H1 (cell line): ENCODE measurements around the gene EEF1A2. TPM values are rescaled to one million over a fixed set of nuclear protein-coding genes. Genes with fewer than 3 reads are reported as not detected.

Experiments
- ATF3 ChIP-seq: IDR thresholded peaks from 2 replicates; pipeline ENCODE4 v1.6.1; 2011; ENCODE audit warnings: low read depth, mild to moderate bottlenecking, low read length; ENCODE audit not compliant: insufficient read depth
- BCL11A ChIP-seq, 2 experiments: IDR thresholded peaks; one replicate each; pipeline ENCODE4 v1.6.1; 2011; ENCODE audit warnings: low read depth in 2 of 2, low read length in 2 of 2, mild to moderate bottlenecking in 2 of 2
- CHD2 ChIP-seq: IDR thresholded peaks from 2 replicates; pipeline ENCODE4 v1.6.1; 2012; ENCODE audit warnings: low read length, improper control_type of control experiment
- CTCF ChIP-seq, 3 experiments: IDR thresholded peaks; 1 replicate in 2 of 3; 2 replicates in 1 of 3; pipeline versions ENCODE4 v1.5.1 to v1.6.1; 2011; ENCODE audit warnings: low read length in 3 of 3, mild to moderate bottlenecking in 3 of 3, inconsistent platforms in 2 of 3, low read depth in 1 of 3, moderate library complexity in 1 of 3; ENCODE audit not compliant: insufficient read depth in 1 of 3; ENCODE audit errors: control extremely low read depth in 1 of 3
- E2F6 ChIP-seq: IDR thresholded peaks from 2 replicates; pipeline ENCODE4 v1.6.1; 2012; ENCODE audit warnings: inconsistent platforms
- EZH2 ChIP-seq: fragments of 200-600 bp; sonication (generic); IDR thresholded peaks from 2 replicates; pipeline ENCODE4 v1.7.1; 2012; ENCODE audit warnings: low read depth, mild to moderate bottlenecking, moderate library complexity, low read length, inconsistent platforms; ENCODE audit not compliant: severe bottlenecking
- GTF2F1 ChIP-seq: IDR thresholded peaks from 2 replicates; pipeline ENCODE4 v1.6.1; 2012; ENCODE audit warnings: low read depth, low read length, improper control_type of control experiment, borderline replicate concordance
- HDAC2 ChIP-seq, 2 experiments: fragments of 300-600 bp in 1 of 2; sonication (generic) in 1 of 2; IDR thresholded peaks; 2 replicates each; pipeline ENCODE4 v1.6.1; 2011 to 2012; ENCODE audit warnings: low read depth in 2 of 2, low read length in 2 of 2, mild to moderate bottlenecking in 2 of 2, moderate library complexity in 2 of 2, borderline replicate concordance in 1 of 2, inconsistent platforms in 1 of 2
- KDM4A ChIP-seq: IDR thresholded peaks from one replicate; pipeline ENCODE4 v1.7.1; 2012; ENCODE audit warnings: low read depth, mild to moderate bottlenecking, moderate library complexity, low read length, inconsistent platforms; ENCODE audit not compliant: severe bottlenecking
- POLR2A ChIP-seq, 2 experiments: IDR thresholded peaks; 1 replicate in 1 of 2; 2 replicates in 1 of 2; pipeline ENCODE4 v1.6.1; 2011; ENCODE audit warnings: low read depth in 2 of 2, low read length in 2 of 2, mild to moderate bottlenecking in 2 of 2; ENCODE audit errors: control extremely low read depth in 1 of 2
- POLR2AphosphoS5 ChIP-seq: IDR thresholded peaks from 2 replicates; pipeline ENCODE4 v1.6.1; 2011; ENCODE audit warnings: low read depth, low read length
- SAP30 ChIP-seq: fragments of 300-600 bp; sonication (generic); IDR thresholded peaks from 2 replicates; pipeline ENCODE4 v1.7.1; 2012; ENCODE audit warnings: low read length, moderate library complexity, mild to moderate bottlenecking, inconsistent platforms; ENCODE audit not compliant: insufficient read depth, insufficient replicate concordance
- YY1 ChIP-seq: IDR thresholded peaks from 2 replicates; pipeline ENCODE4 v1.6.1; 2011; ENCODE audit warnings: low read depth, mild to moderate bottlenecking, low read length
- ZNF274 ChIP-seq: IDR thresholded peaks from 2 replicates; pipeline ENCODE4 v1.7.0; 2012; ENCODE audit warnings: low read length, borderline replicate concordance; ENCODE audit errors: extremely low read depth
- polyA plus RNA-seq, 7 experiments: library from polyadenylated mRNA; depleted of rRNA in 3 of 7; stranded (reverse) in 5 of 7; unstranded in 2 of 7; fragments of >200 nt in 5 of 7; fragments of 200-250 nt in 2 of 7; gene quantifications; 1 replicate in 5 of 7; 2 replicates in 1 of 7; 4 replicates in 1 of 7; pipeline versions ENCODE4 v1.2.1 to v1.2.3, GENCODE V29; 2011 to 2013; ENCODE audit warnings: missing spikeins in 2 of 7, mixed read lengths in 2 of 7
- total RNA-seq: library from RNA; stranded (reverse); fragmentation: NEBNext Ultra II Directional; extraction: Animal tissue kit (Norgen Biotek cat#: 25700); gene quantifications from 2 replicates; pipeline ENCODE4 v1.2.1, GENCODE V29; 2021

Gene EEF1A2
- total and polyA plus RNA-seq, 2 of the 8 experiments (the other 6 are each of a cell fraction or from before 2014, with no cell fraction given) = 7.4 to 25.8 TPM

- TF ChIP-seq CTCF (IDR thresholded peaks at IDR 0.05; ENCODE audit: control extremely low read depth in 1 of 3, insufficient read depth in 1 of 3, low read depth in 1 of 3, low read length in 3 of 3) = no peak
- TF ChIP-seq ZNF274 = no peak
- TF ChIP-seq HDAC2 (IDR thresholded peaks at IDR 0.05; ENCODE audit: borderline replicate concordance in 1 of 2, low read depth in 2 of 2, low read length in 2 of 2) = no peak
- TF ChIP-seq SAP30 = no peak
- no peak for TF ChIP-seq CHD2
- TF ChIP-seq BCL11A (IDR thresholded peaks at IDR 0.05; ENCODE audit: low read depth in 2 of 2, low read length in 2 of 2) = no peak
- TF ChIP-seq YY1 = no peak
- TF ChIP-seq EZH2 = no peak
- TF ChIP-seq KDM4A = no peak
- TF ChIP-seq ATF3 = no peak
- no peak for TF ChIP-seq POLR2A (IDR thresholded peaks at IDR 0.05; ENCODE audit: control extremely low read depth in 1 of 2, low read depth in 2 of 2, low read length in 2 of 2)
- no peak for TF ChIP-seq GTF2F1
- TF ChIP-seq E2F6 = no peak
- no peak for TF ChIP-seq POLR2AphosphoS5
Measured at GRCh38 chr20:63454731-63455567, 43.9 kb downstream of the EEF1A2 start (continued).
